Activated naive CD8-positive, alpha-beta T cell (primary cell): ENCODE measurements around the gene ZNF165.
A peak's percentile ranks its signal among the peaks of the same experiment; 100 is the strongest.
"Not testable (repeated sequence)": the region's sequence is repeated elsewhere in the genome, so short reads cannot be mapped to it uniquely, and the experiment has no call there.

Source experiments
- H3K27ac Mint-ChIP-seq: one replicate; pipeline ENCODE4 v1.8.0; 2021; ENCODE audit warnings: mixed read lengths
- H3K27me3 Mint-ChIP-seq: one replicate; pipeline ENCODE4 v1.8.0; 2021; ENCODE audit warnings: mixed read lengths
- H3K36me3 Mint-ChIP-seq: one replicate; pipeline ENCODE4 v1.8.0; 2021; ENCODE audit warnings: mixed read lengths
- H3K4me1 Mint-ChIP-seq: one replicate; pipeline ENCODE4 v1.8.0; 2021; ENCODE audit warnings: low read depth, mixed read lengths
- H3K4me3 Mint-ChIP-seq: one replicate; pipeline ENCODE4 v1.8.0; 2021; ENCODE audit warnings: mild to moderate bottlenecking, mixed read lengths
- H3K9me3 Mint-ChIP-seq: one replicate; pipeline ENCODE4 v1.8.0; 2021; ENCODE audit warnings: low read depth, mixed read lengths

ZNF165 gene

GRCh38 chr6:28104392-28105244 is 24.2 kb downstream of the ZNF165 start:
- no peaks in the 10 kb centered on the region for H3K27me3 Mint-ChIP-seq
- H3K36me3 Mint-ChIP-seq: no peaks in the 10 kb centered on the region
- H3K4me1 Mint-ChIP-seq: peaks cover 9% of the 10 kb centered on the region
- no peaks in the 10 kb centered on the region for H3K9me3 Mint-ChIP-seq
- H3K4me3 Mint-ChIP-seq: peak overlapping the region; percentile 91
- peak overlapping the region; percentile 93 for H3K27ac Mint-ChIP-seq

GRCh38 chr6:28105245-28105639 is 24.9 kb downstream of the ZNF165 start:
- no peaks in the 10 kb centered on the region for H3K9me3 Mint-ChIP-seq
- H3K4me3 Mint-ChIP-seq: peak overlapping the region; percentile 91
- peak overlapping the region; percentile 43 for H3K27ac Mint-ChIP-seq
- H3K36me3 Mint-ChIP-seq: no peaks in the 10 kb centered on the region
- no peaks in the 10 kb centered on the region for H3K27me3 Mint-ChIP-seq
- peaks cover 9% of the 10 kb centered on the region for H3K4me1 Mint-ChIP-seq

GRCh38 chr6:28107506-28107905 is 27.1 kb downstream of the ZNF165 start:
- Mint-ChIP-seq H3K4me3 (no peak overlapping the region), H3K27me3 (no peaks in the 10 kb centered on the region), H3K9me3 (no peaks in the 10 kb centered on the region), H3K36me3 (no peaks in the 10 kb centered on the region), H3K27ac (no peak overlapping the region), H3K4me1 (peaks cover 9% of the 10 kb centered on the region)

GRCh38 chr6:28111964-28112363 is 31.6 kb downstream of the ZNF165 start:
- no peak overlapping the region for H3K4me3 Mint-ChIP-seq
- peaks cover 9% of the 10 kb centered on the region for H3K36me3 Mint-ChIP-seq
- no peak overlapping the region for H3K27ac Mint-ChIP-seq
- H3K4me1 Mint-ChIP-seq: no peaks in the 10 kb centered on the region
- no peaks in the 10 kb centered on the region for H3K27me3 Mint-ChIP-seq
- H3K9me3 Mint-ChIP-seq: no peaks in the 10 kb centered on the region

GRCh38 chr6:28115799-28116198 is 35.4 kb downstream of the ZNF165 start:
- H3K4me1 Mint-ChIP-seq: no peaks in the 10 kb centered on the region
- H3K27me3 Mint-ChIP-seq: no peaks in the 10 kb centered on the region
- peaks cover 14% of the 10 kb centered on the region for H3K36me3 Mint-ChIP-seq
- no peaks in the 10 kb centered on the region for H3K9me3 Mint-ChIP-seq
- H3K27ac Mint-ChIP-seq: no peak overlapping the region
- no peak overlapping the region for H3K4me3 Mint-ChIP-seq

- Mint-ChIP-seq H3K27me3 (no peaks in the 10 kb centered on the region), H3K36me3 (peaks cover 16% of the 10 kb centered on the region), H3K27ac (no peak overlapping the region), H3K4me3 (no peak overlapping the region), H3K9me3 (no peaks in the 10 kb centered on the region), H3K4me1 (no peaks in the 10 kb centered on the region)
Measured at GRCh38 chr6:28117386-28118050, 37.1 kb downstream of the ZNF165 start.

- Mint-ChIP-seq H3K4me3 (no peak overlapping the region), H3K27me3 (no peaks in the 10 kb centered on the region), H3K9me3 (no peaks in the 10 kb centered on the region), H3K4me1 (peaks cover under 1% of the 10 kb centered on the region), H3K36me3 (peaks cover 18% of the 10 kb centered on the region), H3K27ac (no peak overlapping the region)
Measured at GRCh38 chr6:28118217-28118616, 37.8 kb downstream of the ZNF165 start.

GRCh38 chr6:28121876-28122275 is 41.5 kb downstream of the ZNF165 start:
- Mint-ChIP-seq H3K4me1 (peaks cover 36% of the 10 kb centered on the region), H3K9me3 (no peaks in the 10 kb centered on the region), H3K4me3 (no peak overlapping the region), H3K27me3 (no peaks in the 10 kb centered on the region), H3K27ac (no peak overlapping the region), H3K36me3 (peaks cover 8% of the 10 kb centered on the region)

- not testable (repeated sequence) for H3K4me3 Mint-ChIP-seq, H3K27ac Mint-ChIP-seq, H3K27me3 Mint-ChIP-seq, H3K36me3 Mint-ChIP-seq, H3K9me3 Mint-ChIP-seq
- peaks cover 40% of the 10 kb centered on the region for H3K4me1 Mint-ChIP-seq
Measured at GRCh38 chr6:28122283-28122682, 41.9 kb downstream of the ZNF165 start.

- Mint-ChIP-seq H3K4me1 (peaks cover 49% of the 10 kb centered on the region), H3K9me3 (no peaks in the 10 kb centered on the region), H3K36me3 (peaks cover 4% of the 10 kb centered on the region), H3K27ac (peak within 1 kb of the TSS; percentile 95), H3K27me3 (no peaks in the 10 kb centered on the region), H3K4me3 (peak within 1 kb of the TSS; percentile 96)
Measured at GRCh38 chr6:28124350-28124970, 44.1 kb downstream of the ZNF165 start, which contains the start of gene ZSCAN16. ZSCAN16 (plus strand) TSS chr6:28124609; CDS start chr6:28125444, 835 bp downstream.

- no peaks in the 10 kb centered on the region for H3K27me3 Mint-ChIP-seq
- H3K27ac Mint-ChIP-seq: peak overlapping the region; percentile 95
- H3K9me3 Mint-ChIP-seq: no peaks in the 10 kb centered on the region
- H3K4me1 Mint-ChIP-seq: peaks cover 49% of the 10 kb centered on the region
- peak overlapping the region; percentile 96 for H3K4me3 Mint-ChIP-seq
- peaks cover 4% of the 10 kb centered on the region for H3K36me3 Mint-ChIP-seq
Measured at GRCh38 chr6:28124971-28125353, 44.6 kb downstream of the ZNF165 start.

- Mint-ChIP-seq H3K27ac (peak overlapping the region; percentile 95), H3K4me3 (peak overlapping the region; percentile 96), H3K4me1 (peaks cover 50% of the 10 kb centered on the region), H3K27me3 (no peaks in the 10 kb centered on the region), H3K36me3 (peaks cover 4% of the 10 kb centered on the region), H3K9me3 (no peaks in the 10 kb centered on the region)
Measured at GRCh38 chr6:28125401-28125800, 45.0 kb downstream of the ZNF165 start.

- Mint-ChIP-seq H3K27me3 (no peaks in the 10 kb centered on the region), H3K36me3 (no peaks in the 10 kb centered on the region), H3K4me1 (peaks cover 70% of the 10 kb centered on the region), H3K27ac (peak overlapping the region; percentile 90), H3K9me3 (no peaks in the 10 kb centered on the region), H3K4me3 (no peak overlapping the region)
Measured at GRCh38 chr6:28134015-28134414, 53.6 kb downstream of the ZNF165 start.

- Mint-ChIP-seq H3K27me3 (no peaks in the 10 kb centered on the region), H3K9me3 (no peaks in the 10 kb centered on the region), H3K27ac (no peak overlapping the region), H3K4me3 (peak overlapping the region; percentile 47), H3K4me1 (peaks cover 73% of the 10 kb centered on the region), H3K36me3 (no peaks in the 10 kb centered on the region)
Measured at GRCh38 chr6:28134716-28135115, 54.3 kb downstream of the ZNF165 start.

- peak overlapping the region; percentile 98 for H3K4me3 Mint-ChIP-seq
- no peaks in the 10 kb centered on the region for H3K9me3 Mint-ChIP-seq
- H3K36me3 Mint-ChIP-seq: no peaks in the 10 kb centered on the region
- peak overlapping the region; percentile 98 for H3K27ac Mint-ChIP-seq
- H3K27me3 Mint-ChIP-seq: no peaks in the 10 kb centered on the region
- peaks cover 76% of the 10 kb centered on the region for H3K4me1 Mint-ChIP-seq
Measured at GRCh38 chr6:28135393-28135792, 55.0 kb downstream of the ZNF165 start.
